NB4 (cell line): ENCODE results near the gene RHBDL3.

ENCODE experiments used
- DNase-seq: peaks from one replicate; pipeline ENCODE4 v3.0.0; 2010; ENCODE audit warnings: low read depth
- H3K4me3 ChIP-seq: one replicate; pipeline ENCODE4 v1.5.1; 2011; ENCODE audit warnings: mild to moderate bottlenecking, low read depth, low read length, moderate library complexity
- MYC ChIP-seq: IDR thresholded peaks from 2 replicates; pipeline ENCODE4 v1.6.1; 2011; ENCODE audit warnings: low read depth, low read length
- POLR2A ChIP-seq: IDR thresholded peaks from 2 replicates; pipeline ENCODE4 v1.6.1; 2011; ENCODE audit warnings: mild to moderate bottlenecking; ENCODE audit not compliant: insufficient read length; ENCODE audit errors: extremely low read depth
- TF ChIP-seq, protein P1 (sequence below): IDR thresholded peaks from one replicate; pipeline ENCODE4 v1.5.1; 2012; ENCODE audit warnings: low read depth, low read length
- TF ChIP-seq, protein P2 (sequence below): IDR thresholded peaks from 2 replicates; pipeline ENCODE4 v1.6.1; 2011; ENCODE audit warnings: low read depth, low read length

The RHBDL3 gene

DNA sequence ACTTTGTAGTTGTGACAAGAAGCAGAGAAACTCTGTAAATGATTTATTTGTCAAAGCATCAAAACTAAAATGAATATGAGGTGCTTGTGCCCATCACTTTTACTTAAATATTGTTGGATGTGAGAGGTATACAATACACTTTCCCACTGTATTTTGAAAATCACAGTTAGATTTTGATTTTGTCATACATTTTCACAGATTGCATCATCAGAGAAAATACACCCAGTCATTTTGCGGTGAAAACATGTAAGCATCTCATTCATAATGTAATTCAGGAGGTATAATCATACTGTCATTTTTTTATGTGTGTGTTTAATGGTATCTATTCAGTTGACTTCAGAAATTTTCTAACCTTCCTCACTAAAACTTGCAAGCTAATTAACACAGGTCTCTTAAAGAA is 95.6 kb downstream of the RHBDL3 start:
- no peak for DNase-seq
- no peak overlapping the region for H3K4me3 ChIP-seq
- TF ChIP-seq, protein P1, sequence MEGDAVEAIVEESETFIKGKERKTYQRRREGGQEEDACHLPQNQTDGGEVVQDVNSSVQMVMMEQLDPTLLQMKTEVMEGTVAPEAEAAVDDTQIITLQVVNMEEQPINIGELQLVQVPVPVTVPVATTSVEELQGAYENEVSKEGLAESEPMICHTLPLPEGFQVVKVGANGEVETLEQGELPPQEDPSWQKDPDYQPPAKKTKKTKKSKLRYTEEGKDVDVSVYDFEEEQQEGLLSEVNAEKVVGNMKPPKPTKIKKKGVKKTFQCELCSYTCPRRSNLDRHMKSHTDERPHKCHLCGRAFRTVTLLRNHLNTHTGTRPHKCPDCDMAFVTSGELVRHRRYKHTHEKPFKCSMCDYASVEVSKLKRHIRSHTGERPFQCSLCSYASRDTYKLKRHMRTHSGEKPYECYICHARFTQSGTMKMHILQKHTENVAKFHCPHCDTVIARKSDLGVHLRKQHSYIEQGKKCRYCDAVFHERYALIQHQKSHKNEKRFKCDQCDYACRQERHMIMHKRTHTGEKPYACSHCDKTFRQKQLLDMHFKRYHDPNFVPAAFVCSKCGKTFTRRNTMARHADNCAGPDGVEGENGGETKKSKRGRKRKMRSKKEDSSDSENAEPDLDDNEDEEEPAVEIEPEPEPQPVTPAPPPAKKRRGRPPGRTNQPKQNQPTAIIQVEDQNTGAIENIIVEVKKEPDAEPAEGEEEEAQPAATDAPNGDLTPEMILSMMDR = no peak
- no peak for TF ChIP-seq POLR2A
- TF ChIP-seq MYC = no peak
- TF ChIP-seq, protein P2, sequence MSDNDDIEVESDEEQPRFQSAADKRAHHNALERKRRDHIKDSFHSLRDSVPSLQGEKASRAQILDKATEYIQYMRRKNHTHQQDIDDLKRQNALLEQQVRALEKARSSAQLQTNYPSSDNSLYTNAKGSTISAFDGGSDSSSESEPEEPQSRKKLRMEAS = no peak

DNA sequence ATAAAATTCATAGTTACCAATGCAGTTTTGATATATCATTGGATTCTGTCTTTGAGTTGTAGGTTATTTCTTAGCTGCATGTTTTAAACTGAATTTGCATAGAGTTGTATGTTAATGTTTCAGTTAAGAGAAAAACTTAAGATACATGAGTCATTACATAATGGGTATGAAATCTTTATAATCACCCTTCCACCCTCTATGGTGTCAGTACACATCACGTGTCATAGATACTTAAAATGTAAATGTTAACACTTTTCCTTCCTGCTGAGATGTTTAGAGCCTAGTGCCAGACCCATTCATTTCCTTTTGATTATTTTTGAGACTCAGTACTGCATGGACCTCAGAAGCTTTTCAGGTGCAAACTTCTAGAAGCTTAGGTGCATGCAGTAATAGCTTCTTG is 104.8 kb downstream of the RHBDL3 start:
- no peak overlapping the region for H3K4me3 ChIP-seq
- TF ChIP-seq, protein P2 = no peak
- TF ChIP-seq, protein P1 = no peak
- no peak for DNase-seq
